HepG2 (cell line): ENCODE results near the gene GNAI2. TPM values are rescaled to one million over a fixed set of nuclear protein-coding genes. Genes with fewer than 3 reads are reported as not detected.

Experiments
- ATF3 ChIP-seq: sonication (generic); formaldehyde crosslinking; IDR thresholded peaks from 2 replicates; pipeline ENCODE4 v1.4.0; 2020; ENCODE audit warnings: missing genetic modification reagents
- GABPA ChIP-seq, 2 experiments: IDR thresholded peaks; 2 replicates each; pipeline ENCODE4 v1.6.1; 2011 to 2016; ENCODE audit warnings: low read depth in 2 of 2, low read length in 1 of 2, missing biosample characterization in 1 of 2, missing genetic modification characterization in 1 of 2
- HOXA9 ChIP-seq: sonication (generic); formaldehyde crosslinking; IDR thresholded peaks from 2 replicates; pipeline ENCODE4 v1.8.1; 2022; ENCODE audit warnings: missing genetic modification reagents, mild to moderate bottlenecking, moderate library complexity, borderline replicate concordance
- JUND ChIP-seq: sonication (generic); formaldehyde crosslinking; IDR thresholded peaks from 2 replicates; pipeline ENCODE4 v1.8.0; 2022; ENCODE audit warnings: mild to moderate bottlenecking, missing genetic modification reagents
- ZBTB39 ChIP-seq: sonication (generic); formaldehyde crosslinking; IDR thresholded peaks from 2 replicates; pipeline ENCODE4 v1.5.0; 2020; ENCODE audit warnings: missing genetic modification reagents
- ZNF124 ChIP-seq: sonication (generic); formaldehyde crosslinking; IDR thresholded peaks from 2 replicates; pipeline ENCODE4 v1.4.0; 2020; ENCODE audit warnings: missing genetic modification reagents
- ZNF138 ChIP-seq: sonication (generic); formaldehyde crosslinking; IDR thresholded peaks from 2 replicates; pipeline ENCODE4 v1.5.0; 2020; ENCODE audit warnings: mild to moderate bottlenecking, low read depth, missing genetic modification reagents
- ZNF709 ChIP-seq: sonication (generic); formaldehyde crosslinking; IDR thresholded peaks from 2 replicates; pipeline ENCODE4 v1.5.0; 2020; ENCODE audit warnings: mild to moderate bottlenecking, missing genetic modification reagents
- ZNF883 ChIP-seq: sonication (generic); formaldehyde crosslinking; IDR thresholded peaks from 2 replicates; pipeline ENCODE4 v1.5.1; 2020; ENCODE audit warnings: mild to moderate bottlenecking, missing genetic modification reagents; ENCODE audit errors: not compliant biosample characterization
- ZSCAN25 ChIP-seq: sonication (generic); formaldehyde crosslinking; IDR thresholded peaks from 2 replicates; pipeline ENCODE4 v1.8.0; 2022; ENCODE audit warnings: mild to moderate bottlenecking, missing genetic modification reagents
- polyA plus RNA-seq, 8 experiments: library from polyadenylated mRNA; depleted of rRNA in 3 of 8; stranded (reverse) in 7 of 8; unstranded in 1 of 8; fragments of >200 nt; fragmentation: Illumina TruSeq in 4 of 8; extraction: Trizol in 4 of 8; gene quantifications; 2 replicates each; pipeline versions ENCODE4 v1.2.1 to v1.2.3, GENCODE V29; 2011 to 2016; ENCODE audit warnings: low read depth in 4 of 8, missing spikeins in 1 of 8, mixed read lengths in 1 of 8; ENCODE audit not compliant: insufficient read depth in 1 of 8
- total RNA-seq, 5 experiments: library from RNA; depleted of rRNA; stranded (reverse); fragments of >200 nt; fragmentation: Illumina TruSeq; extraction: Trizol; gene quantifications; 2 replicates each; pipeline ENCODE4 v1.2.3, GENCODE V29; 2016; ENCODE audit warnings: low read depth in 1 of 5
- TF ChIP-seq, protein P1 (sequence below): sonication (generic); formaldehyde crosslinking; IDR thresholded peaks from 2 replicates; pipeline ENCODE4 v1.5.0; 2020; ENCODE audit warnings: mild to moderate bottlenecking, missing genetic modification reagents, borderline replicate concordance
- TF ChIP-seq, protein P2 (sequence below): sonication (generic); formaldehyde crosslinking; IDR thresholded peaks from 2 replicates; pipeline ENCODE4 v1.5.0; 2020; ENCODE audit warnings: mild to moderate bottlenecking, missing genetic modification reagents, borderline replicate concordance

Gene GNAI2
- total and polyA plus RNA-seq, 2 of the 13 experiments (the other 11 are each of a cell fraction or from before 2014, with no cell fraction given), result 51.1 to 66.2 TPM

DNA sequence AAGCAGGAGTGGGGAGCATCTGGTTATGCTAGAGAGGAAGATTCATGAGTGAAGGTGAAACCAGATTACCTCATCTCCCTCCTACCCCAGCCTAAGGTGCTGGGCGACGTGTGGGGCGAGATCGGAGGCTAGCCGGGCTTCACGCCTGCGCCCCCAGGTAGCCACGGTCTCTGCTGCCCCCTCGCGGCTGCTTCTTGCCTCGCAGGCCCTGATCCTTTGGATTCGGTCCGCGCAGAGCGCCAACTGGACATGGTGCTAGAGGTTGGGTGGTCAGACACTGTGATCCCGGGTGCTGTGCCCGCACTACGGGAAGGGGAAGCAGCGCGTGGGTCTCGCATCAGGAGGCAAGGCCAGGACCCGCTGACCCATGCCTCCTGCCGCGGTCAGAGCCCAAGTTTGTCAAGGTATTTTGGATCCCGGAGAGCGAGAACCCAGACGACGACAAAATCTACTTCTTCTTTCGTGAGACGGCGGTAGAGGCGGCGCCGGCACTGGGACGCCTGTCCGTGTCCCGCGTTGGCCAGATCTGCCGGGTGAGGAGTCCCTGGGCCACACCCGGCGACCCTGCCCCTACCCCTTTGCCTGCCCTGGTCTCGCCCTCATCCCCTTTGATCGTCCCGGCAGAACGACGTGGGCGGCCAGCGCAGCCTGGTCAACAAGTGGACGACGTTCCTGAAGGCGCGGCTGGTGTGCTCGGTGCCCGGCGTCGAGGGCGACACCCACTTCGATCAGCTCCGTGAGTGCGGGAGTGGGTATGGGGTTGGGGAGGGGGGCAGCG lies 37.1 kb downstream of the GNAI2 start (continued):
- TF ChIP-seq, protein P1, sequence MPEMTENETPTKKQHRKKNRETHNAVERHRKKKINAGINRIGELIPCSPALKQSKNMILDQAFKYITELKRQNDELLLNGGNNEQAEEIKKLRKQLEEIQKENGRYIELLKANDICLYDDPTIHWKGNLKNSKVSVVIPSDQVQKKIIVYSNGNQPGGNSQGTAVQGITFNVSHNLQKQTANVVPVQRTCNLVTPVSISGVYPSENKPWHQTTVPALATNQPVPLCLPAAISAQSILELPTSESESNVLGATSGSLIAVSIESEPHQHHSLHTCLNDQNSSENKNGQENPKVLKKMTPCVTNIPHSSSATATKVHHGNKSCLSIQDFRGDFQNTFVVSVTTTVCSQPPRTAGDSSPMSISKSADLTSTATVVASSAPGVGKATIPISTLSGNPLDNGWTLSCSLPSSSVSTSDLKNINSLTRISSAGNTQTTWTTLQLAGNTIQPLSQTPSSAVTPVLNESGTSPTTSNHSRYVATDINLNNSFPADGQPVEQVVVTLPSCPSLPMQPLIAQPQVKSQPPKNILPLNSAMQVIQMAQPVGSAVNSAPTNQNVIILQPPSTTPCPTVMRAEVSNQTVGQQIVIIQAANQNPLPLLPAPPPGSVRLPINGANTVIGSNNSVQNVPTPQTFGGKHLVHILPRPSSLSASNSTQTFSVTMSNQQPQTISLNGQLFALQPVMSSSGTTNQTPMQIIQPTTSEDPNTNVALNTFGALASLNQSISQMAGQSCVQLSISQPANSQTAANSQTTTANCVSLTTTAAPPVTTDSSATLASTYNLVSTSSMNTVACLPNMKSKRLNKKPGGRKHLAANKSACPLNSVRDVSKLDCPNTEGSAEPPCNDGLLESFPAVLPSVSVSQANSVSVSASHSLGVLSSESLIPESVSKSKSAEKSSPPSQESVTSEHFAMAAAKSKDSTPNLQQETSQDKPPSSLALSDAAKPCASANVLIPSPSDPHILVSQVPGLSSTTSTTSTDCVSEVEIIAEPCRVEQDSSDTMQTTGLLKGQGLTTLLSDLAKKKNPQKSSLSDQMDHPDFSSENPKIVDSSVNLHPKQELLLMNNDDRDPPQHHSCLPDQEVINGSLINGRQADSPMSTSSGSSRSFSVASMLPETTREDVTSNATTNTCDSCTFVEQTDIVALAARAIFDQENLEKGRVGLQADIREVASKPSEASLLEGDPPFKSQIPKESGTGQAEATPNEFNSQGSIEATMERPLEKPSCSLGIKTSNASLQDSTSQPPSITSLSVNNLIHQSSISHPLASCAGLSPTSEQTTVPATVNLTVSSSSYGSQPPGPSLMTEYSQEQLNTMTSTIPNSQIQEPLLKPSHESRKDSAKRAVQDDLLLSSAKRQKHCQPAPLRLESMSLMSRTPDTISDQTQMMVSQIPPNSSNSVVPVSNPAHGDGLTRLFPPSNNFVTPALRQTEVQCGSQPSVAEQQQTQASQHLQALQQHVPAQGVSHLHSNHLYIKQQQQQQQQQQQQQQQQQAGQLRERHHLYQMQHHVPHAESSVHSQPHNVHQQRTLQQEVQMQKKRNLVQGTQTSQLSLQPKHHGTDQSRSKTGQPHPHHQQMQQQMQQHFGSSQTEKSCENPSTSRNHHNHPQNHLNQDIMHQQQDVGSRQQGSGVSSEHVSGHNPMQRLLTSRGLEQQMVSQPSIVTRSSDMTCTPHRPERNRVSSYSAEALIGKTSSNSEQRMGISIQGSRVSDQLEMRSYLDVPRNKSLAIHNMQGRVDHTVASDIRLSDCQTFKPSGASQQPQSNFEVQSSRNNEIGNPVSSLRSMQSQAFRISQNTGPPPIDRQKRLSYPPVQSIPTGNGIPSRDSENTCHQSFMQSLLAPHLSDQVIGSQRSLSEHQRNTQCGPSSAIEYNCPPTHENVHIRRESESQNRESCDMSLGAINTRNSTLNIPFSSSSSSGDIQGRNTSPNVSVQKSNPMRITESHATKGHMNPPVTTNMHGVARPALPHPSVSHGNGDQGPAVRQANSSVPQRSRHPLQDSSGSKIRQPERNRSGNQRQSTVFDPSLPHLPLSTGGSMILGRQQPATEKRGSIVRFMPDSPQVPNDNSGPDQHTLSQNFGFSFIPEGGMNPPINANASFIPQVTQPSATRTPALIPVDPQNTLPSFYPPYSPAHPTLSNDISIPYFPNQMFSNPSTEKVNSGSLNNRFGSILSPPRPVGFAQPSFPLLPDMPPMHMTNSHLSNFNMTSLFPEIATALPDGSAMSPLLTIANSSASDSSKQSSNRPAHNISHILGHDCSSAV (CRISPR knock-in tag), result no peak
- TF ChIP-seq ATF3 (peak; percentile 56; the same call in 1 of the 2 replicates), ZNF709 (CRISPR knock-in tag) (no peak), HOXA9 (CRISPR knock-in tag) (no peak), ZSCAN25 (CRISPR knock-in tag) (peak; percentile 81), ZNF138 (CRISPR knock-in tag) (no peak), ZNF124 (CRISPR knock-in tag) (peak; percentile 69; the same call in 1 of the 2 replicates), JUND (CRISPR knock-in tag) (peak; percentile 61; the same call in 1 of the 2 replicates), ZBTB39 (CRISPR knock-in tag) (0 out of 2 replicates have a peak, but pooled peaks have one; percentile 33), GABPA (IDR thresholded peaks at IDR 0.05; ENCODE audit: low read depth, low read length) (no peak), GABPA (CRISPR knock-in tag; IDR thresholded peaks at IDR 0.05; ENCODE audit: low read depth) (peak; percentile 45; the same call in 1 of the 2 replicates), ZNF883 (peak; percentile 28)
- TF ChIP-seq, protein P2, sequence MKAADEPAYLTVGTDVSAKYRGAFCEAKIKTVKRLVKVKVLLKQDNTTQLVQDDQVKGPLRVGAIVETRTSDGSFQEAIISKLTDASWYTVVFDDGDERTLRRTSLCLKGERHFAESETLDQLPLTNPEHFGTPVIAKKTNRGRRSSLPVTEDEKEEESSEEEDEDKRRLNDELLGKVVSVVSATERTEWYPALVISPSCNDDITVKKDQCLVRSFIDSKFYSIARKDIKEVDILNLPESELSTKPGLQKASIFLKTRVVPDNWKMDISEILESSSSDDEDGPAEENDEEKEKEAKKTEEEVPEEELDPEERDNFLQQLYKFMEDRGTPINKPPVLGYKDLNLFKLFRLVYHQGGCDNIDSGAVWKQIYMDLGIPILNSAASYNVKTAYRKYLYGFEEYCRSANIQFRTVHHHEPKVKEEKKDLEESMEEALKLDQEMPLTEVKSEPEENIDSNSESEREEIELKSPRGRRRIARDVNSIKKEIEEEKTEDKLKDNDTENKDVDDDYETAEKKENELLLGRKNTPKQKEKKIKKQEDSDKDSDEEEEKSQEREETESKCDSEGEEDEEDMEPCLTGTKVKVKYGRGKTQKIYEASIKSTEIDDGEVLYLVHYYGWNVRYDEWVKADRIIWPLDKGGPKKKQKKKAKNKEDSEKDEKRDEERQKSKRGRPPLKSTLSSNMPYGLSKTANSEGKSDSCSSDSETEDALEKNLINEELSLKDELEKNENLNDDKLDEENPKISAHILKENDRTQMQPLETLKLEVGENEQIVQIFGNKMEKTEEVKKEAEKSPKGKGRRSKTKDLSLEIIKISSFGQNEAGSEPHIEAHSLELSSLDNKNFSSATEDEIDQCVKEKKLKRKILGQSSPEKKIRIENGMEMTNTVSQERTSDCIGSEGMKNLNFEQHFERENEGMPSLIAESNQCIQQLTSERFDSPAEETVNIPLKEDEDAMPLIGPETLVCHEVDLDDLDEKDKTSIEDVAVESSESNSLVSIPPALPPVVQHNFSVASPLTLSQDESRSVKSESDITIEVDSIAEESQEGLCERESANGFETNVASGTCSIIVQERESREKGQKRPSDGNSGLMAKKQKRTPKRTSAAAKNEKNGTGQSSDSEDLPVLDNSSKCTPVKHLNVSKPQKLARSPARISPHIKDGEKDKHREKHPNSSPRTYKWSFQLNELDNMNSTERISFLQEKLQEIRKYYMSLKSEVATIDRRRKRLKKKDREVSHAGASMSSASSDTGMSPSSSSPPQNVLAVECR (CRISPR knock-in tag), result peak; percentile 51; the same call in 1 of the 2 replicates
